K562 (cell line): ENCODE results near the gene IL6R. TPM values are rescaled to one million over a fixed set of nuclear protein-coding genes. Genes with fewer than 3 reads are reported as not detected.
A peak's percentile ranks its signal among the peaks of the same experiment; 100 is the strongest.

Experiments used
- ARNT ChIP-seq, 2 experiments: fragments of 450-650 bp; IDR thresholded peaks; 2 replicates each; pipeline ENCODE4 v1.6.1; 2016; ENCODE audit warnings: mild to moderate bottlenecking in 1 of 2
- BCOR ChIP-seq: fragments of 450-650 bp; IDR thresholded peaks from 2 replicates; pipeline ENCODE4 v1.6.1; 2016
- CBFA2T3 ChIP-seq: fragments of 450-650 bp; IDR thresholded peaks from 2 replicates; pipeline ENCODE4 v1.6.1; 2017
- CTBP1 ChIP-seq: fragments of 450-650 bp; IDR thresholded peaks from 2 replicates; pipeline ENCODE4 v1.6.1; 2016; ENCODE audit warnings: borderline replicate concordance
- DMBX1 ChIP-seq: fragments of 250-450 bp; sonication (Bioruptor Pico); IDR thresholded peaks from 2 replicates; pipeline ENCODE4 v1.8.0; 2022; ENCODE audit warnings: inconsistent platforms, mild to moderate bottlenecking, moderate library complexity, borderline replicate concordance
- DPF2 ChIP-seq: fragments of 450-650 bp; IDR thresholded peaks from 2 replicates; pipeline ENCODE4 v1.6.1; 2016
- ELF1 ChIP-seq: fragments of 200-800 bp; sonication (Bioruptor generic); IDR thresholded peaks from 2 replicates; pipeline ENCODE4 v1.6.1; 2016; ENCODE audit warnings: missing genetic modification characterization, missing compliant biosample characterization
- ELF4 ChIP-seq: fragments of 450-650 bp; formaldehyde crosslinking; IDR thresholded peaks from 2 replicates; pipeline ENCODE4 v1.4.0; 2022; ENCODE audit warnings: missing genetic modification characterization
- EP300 ChIP-seq: IDR thresholded peaks from 2 replicates; pipeline ENCODE4 v1.6.1; 2012; ENCODE audit warnings: low read length, improper control_type of control experiment
- GATAD2A ChIP-seq: fragments of 450-650 bp; IDR thresholded peaks from 2 replicates; pipeline ENCODE4 v1.6.1; 2017
- JUND ChIP-seq, 2 experiments: IDR thresholded peaks; 2 replicates in 1 of 2; 3 replicates in 1 of 2; pipeline ENCODE4 v1.6.1; 2011; ENCODE audit warnings: borderline replicate concordance in 2 of 2, low read depth in 2 of 2, low read length in 2 of 2, improper control_type of control experiment in 1 of 2, missing biosample characterization in 1 of 2, missing genetic modification characterization in 1 of 2, missing genetic modification reagents in 1 of 2
- KDM1A ChIP-seq, 2 experiments: fragments of 450-650 bp; IDR thresholded peaks; 2 replicates each; pipeline ENCODE4 v1.6.1; 2016; ENCODE audit warnings: mild to moderate bottlenecking in 2 of 2
- MEIS2 ChIP-seq: fragments of 450-650 bp; IDR thresholded peaks from 2 replicates; pipeline ENCODE4 v1.6.1; 2014; ENCODE audit warnings: mild to moderate bottlenecking; ENCODE audit not compliant: partially characterized antibody
- MTA2 ChIP-seq: fragments of 450-650 bp; IDR thresholded peaks from 2 replicates; pipeline ENCODE4 v1.6.1; 2016; ENCODE audit warnings: low read depth
- NR2C2 ChIP-seq, 2 experiments: fragments of 200-800 bp in 1 of 2; sonication (Bioruptor generic) in 1 of 2; sonication (generic) in 1 of 2; formaldehyde crosslinking in 1 of 2; IDR thresholded peaks; 2 replicates each; pipeline versions ENCODE4 v1.6.1 to v1.8.0; 2016 to 2022; ENCODE audit warnings: mild to moderate bottlenecking in 1 of 2, missing compliant biosample characterization in 1 of 2, missing genetic modification characterization in 1 of 2, missing genetic modification reagents in 1 of 2
- PHTF2 ChIP-seq: fragments of 250-450 bp; sonication (Bioruptor Pico); IDR thresholded peaks from 2 replicates; pipeline ENCODE4 v1.5.0; 2021; ENCODE audit warnings: mild to moderate bottlenecking
- RAD21 ChIP-seq, 2 experiments: fragments of 250-450 bp in 1 of 2; fragments of 450-650 bp in 1 of 2; sonication (Bioruptor Pico) in 1 of 2; formaldehyde crosslinking in 1 of 2; IDR thresholded peaks in 1 of 2; conservative IDR thresholded peaks in 1 of 2; 2 replicates each; pipeline versions ENCODE4 v1.4.0 to v1.8.0; 2020 to 2022; ENCODE audit warnings: mild to moderate bottlenecking in 2 of 2, moderate library complexity in 1 of 2
- SOX6 ChIP-seq: fragments of 450-650 bp; IDR thresholded peaks from 2 replicates; pipeline ENCODE4 v1.6.1; 2014; ENCODE audit warnings: mild to moderate bottlenecking
- TAL1 ChIP-seq: fragments of 450-650 bp; IDR thresholded peaks from 2 replicates; pipeline ENCODE4 v1.6.1; 2016; ENCODE audit warnings: mild to moderate bottlenecking
- TCF3 ChIP-seq: sonication (generic); formaldehyde crosslinking; IDR thresholded peaks from 2 replicates; pipeline ENCODE4 v1.4.0; 2020; ENCODE audit warnings: mild to moderate bottlenecking, missing genetic modification reagents
- TEAD4 ChIP-seq, 2 experiments: sonication (generic) in 1 of 2; formaldehyde crosslinking in 1 of 2; IDR thresholded peaks; 2 replicates each; pipeline versions ENCODE4 v1.6.1 to v1.8.0; 2012 to 2022; ENCODE audit warnings: borderline replicate concordance in 1 of 2, inconsistent platforms in 1 of 2, low read length in 1 of 2, mild to moderate bottlenecking in 1 of 2, missing genetic modification reagents in 1 of 2
- TRIM24 ChIP-seq, 2 experiments: fragments of 450-650 bp; IDR thresholded peaks; 2 replicates each; pipeline ENCODE4 v1.6.1; 2016
- ZEB2 ChIP-seq: fragments of 450-650 bp; IDR thresholded peaks from 2 replicates; pipeline ENCODE4 v1.6.1; 2016
- ZNF408 ChIP-seq: fragments of 250-450 bp; sonication (Bioruptor Pico); IDR thresholded peaks from 2 replicates; pipeline ENCODE4 v1.4.0; 2020; ENCODE audit warnings: low read depth, mild to moderate bottlenecking, moderate library complexity
- ZNF75A ChIP-seq: fragments of 450-650 bp; formaldehyde crosslinking; IDR thresholded peaks from 2 replicates; pipeline ENCODE4 v1.4.0; 2020; ENCODE audit warnings: mild to moderate bottlenecking
- polyA plus RNA-seq, 8 experiments: library from polyadenylated mRNA; depleted of rRNA in 4 of 8; stranded (reverse) in 5 of 8; unstranded in 3 of 8; fragments of >200 nt; fragmentation: Nextera tagmentation in 2 of 8; fragmentation: Illumina TruSeq in 1 of 8; extraction: Ambion mirVana in 2 of 8; extraction: Trizol in 1 of 8; gene quantifications; 2 replicates each; pipeline versions ENCODE4 v1.2.1 to v1.2.3, GENCODE V29; 2011 to 2014; ENCODE audit warnings: inconsistent platforms in 1 of 8, missing spikeins in 1 of 8
- total RNA-seq, 7 experiments: library from RNA; depleted of rRNA in 6 of 7; stranded (reverse); fragments of >200 nt in 6 of 7; fragmentation: Illumina TruSeq in 2 of 7; extraction: Trizol in 2 of 7; gene quantifications; 2 replicates each; pipeline versions ENCODE4 v1.2.1 to v1.2.3, GENCODE V29; 2011 to 2021; ENCODE audit warnings: low replicate concordance in 1 of 7
- TF ChIP-seq, protein P1 (sequence below), 2 experiments: IDR thresholded peaks in 1 of 2; conservative IDR thresholded peaks in 1 of 2; 2 replicates each; pipeline ENCODE4 v1.6.1; 2016; ENCODE audit warnings: low read depth in 2 of 2, mild to moderate bottlenecking in 1 of 2, missing compliant biosample characterization in 1 of 2, missing genetic modification characterization in 1 of 2, moderate library complexity in 1 of 2
- TF ChIP-seq, protein P2 (sequence below): sonication (generic); formaldehyde crosslinking; IDR thresholded peaks from 2 replicates; pipeline ENCODE4 v1.8.0; 2022; ENCODE audit warnings: mild to moderate bottlenecking, missing genetic modification reagents

The IL6R gene
- total and polyA plus RNA-seq, 9 of the 15 experiments (the other 6 are each of a cell fraction or from before 2014, with no cell fraction given) = 0.05 to 1.1 (median 0.11) TPM; not detected in 2

DNA sequence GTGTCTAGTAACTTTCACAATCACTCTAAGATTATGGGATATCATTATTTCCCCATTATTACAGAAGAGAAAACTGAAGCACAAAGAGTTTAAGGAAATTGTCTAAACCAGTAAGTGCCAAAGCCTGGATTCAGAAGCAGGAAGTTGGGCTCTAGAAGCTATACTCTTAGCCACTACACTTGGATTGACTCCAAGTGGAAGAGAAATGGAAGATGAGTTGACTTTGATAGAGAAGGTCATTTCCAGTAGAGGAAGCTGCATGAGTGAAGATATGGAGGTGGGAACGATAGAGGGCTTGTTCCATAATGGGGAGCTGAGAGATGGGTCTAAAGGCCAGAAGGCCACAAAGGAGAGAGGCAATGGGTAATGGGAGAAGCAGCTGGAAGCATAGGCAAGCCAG, 85.2 kb downstream of the IL6R start (continued):
- TF ChIP-seq, protein P1, sequence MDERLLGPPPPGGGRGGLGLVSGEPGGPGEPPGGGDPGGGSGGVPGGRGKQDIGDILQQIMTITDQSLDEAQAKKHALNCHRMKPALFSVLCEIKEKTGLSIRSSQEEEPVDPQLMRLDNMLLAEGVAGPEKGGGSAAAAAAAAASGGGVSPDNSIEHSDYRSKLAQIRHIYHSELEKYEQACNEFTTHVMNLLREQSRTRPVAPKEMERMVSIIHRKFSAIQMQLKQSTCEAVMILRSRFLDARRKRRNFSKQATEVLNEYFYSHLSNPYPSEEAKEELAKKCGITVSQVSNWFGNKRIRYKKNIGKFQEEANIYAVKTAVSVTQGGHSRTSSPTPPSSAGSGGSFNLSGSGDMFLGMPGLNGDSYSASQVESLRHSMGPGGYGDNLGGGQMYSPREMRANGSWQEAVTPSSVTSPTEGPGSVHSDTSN (CRISPR knock-in tag; IDR thresholded peaks at IDR 0.05; ENCODE audit: low read depth) = no peak
- TF ChIP-seq, protein P1 (tag; conservative IDR thresholded peaks at IDR 0.05; ENCODE audit: low read depth) = peak; percentile 59
- peak in 1 of 2 experiments; percentile 3; a peak in 1 of 4 replicates for TF ChIP-seq RAD21 (CRISPR knock-in tag; conservative IDR thresholded peaks at IDR 0.05 in 1 of 2, IDR thresholded peaks at IDR 0.05 in 1 of 2)
- peak; percentile 59 for TF ChIP-seq TAL1
- TF ChIP-seq ZNF408 (CRISPR knock-in tag) = no peak
- TF ChIP-seq TRIM24 (IDR thresholded peaks at IDR 0.05) = peak in 1 of 2 experiments; percentile 14; a peak in 1 of 4 replicates
- TF ChIP-seq, protein P2, sequence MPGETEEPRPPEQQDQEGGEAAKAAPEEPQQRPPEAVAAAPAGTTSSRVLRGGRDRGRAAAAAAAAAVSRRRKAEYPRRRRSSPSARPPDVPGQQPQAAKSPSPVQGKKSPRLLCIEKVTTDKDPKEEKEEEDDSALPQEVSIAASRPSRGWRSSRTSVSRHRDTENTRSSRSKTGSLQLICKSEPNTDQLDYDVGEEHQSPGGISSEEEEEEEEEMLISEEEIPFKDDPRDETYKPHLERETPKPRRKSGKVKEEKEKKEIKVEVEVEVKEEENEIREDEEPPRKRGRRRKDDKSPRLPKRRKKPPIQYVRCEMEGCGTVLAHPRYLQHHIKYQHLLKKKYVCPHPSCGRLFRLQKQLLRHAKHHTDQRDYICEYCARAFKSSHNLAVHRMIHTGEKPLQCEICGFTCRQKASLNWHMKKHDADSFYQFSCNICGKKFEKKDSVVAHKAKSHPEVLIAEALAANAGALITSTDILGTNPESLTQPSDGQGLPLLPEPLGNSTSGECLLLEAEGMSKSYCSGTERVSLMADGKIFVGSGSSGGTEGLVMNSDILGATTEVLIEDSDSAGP (CRISPR knock-in tag) = no peak
- TF ChIP-seq DMBX1 (CRISPR knock-in tag) = no peak
- peak; percentile 80 for TF ChIP-seq EP300
- no peak for TF ChIP-seq BCOR
- TF ChIP-seq TCF3 (CRISPR knock-in tag) = peak; percentile 75
- TF ChIP-seq ELF1 (tag) = 0 out of 2 replicates have a peak, but pooled peaks have one; percentile 21
- TF ChIP-seq GATAD2A = no peak
- TF ChIP-seq MEIS2 = peak; percentile 37
- peak; percentile 50 for TF ChIP-seq TEAD4 (IDR thresholded peaks at IDR 0.05; ENCODE audit: low read length)
- no peak for TF ChIP-seq TEAD4 (CRISPR knock-in tag; IDR thresholded peaks at IDR 0.05; ENCODE audit: borderline replicate concordance)
- peak; percentile 67; the same call in 1 of the 2 replicates for TF ChIP-seq DPF2
- TF ChIP-seq NR2C2 (CRISPR knock-in tag; IDR thresholded peaks at IDR 0.05) = no peak
- TF ChIP-seq NR2C2 (tag; IDR thresholded peaks at IDR 0.05) = peak; percentile 51
- peak in 1 of 2 experiments; percentile 43; a peak in 1 of 4 replicates for TF ChIP-seq ARNT (IDR thresholded peaks at IDR 0.05)
- TF ChIP-seq ZEB2 = peak; percentile 68
- TF ChIP-seq MTA2 = peak; percentile 46; the same call in 1 of the 2 replicates
- TF ChIP-seq ELF4 (CRISPR knock-in tag) = 0 out of 2 replicates have a peak, but pooled peaks have one; percentile 26
- peak; percentile 3; the same call in 1 of the 2 replicates for TF ChIP-seq JUND (IDR thresholded peaks at IDR 0.05; ENCODE audit: borderline replicate concordance, low read depth, low read length)
- TF ChIP-seq JUND (tag; IDR thresholded peaks at IDR 0.05; ENCODE audit: borderline replicate concordance, low read depth, low read length) = no peak; the same call in 2 of the 3 replicates
- no peak for TF ChIP-seq ZNF75A (CRISPR knock-in tag)
- peak; percentile 65 to 67; a peak in 3 of 4 replicates for TF ChIP-seq KDM1A (IDR thresholded peaks at IDR 0.05)
- peak; percentile 72 for TF ChIP-seq CTBP1
- peak; percentile 87 for TF ChIP-seq CBFA2T3
- TF ChIP-seq PHTF2 = no peak
- 0 out of 2 replicates have a peak, but pooled peaks have one; percentile 29 for TF ChIP-seq SOX6
